Neural progenitor cell (in vitro differentiated cells): ENCODE results near the gene INPP1.

ENCODE experiments used
- EZH2 ChIP-seq: fragments of 200-600 bp; sonication (generic); IDR thresholded peaks from 2 replicates; pipeline ENCODE4 v1.6.1; 2017; ENCODE audit warnings: antibody characterized with exemption, mild to moderate bottlenecking, moderate library complexity
- EZH2phosphoT487 ChIP-seq: fragments of 200-600 bp; sonication (generic); IDR thresholded peaks from 2 replicates; pipeline ENCODE4 v1.6.1; 2017; ENCODE audit warnings: antibody characterized with exemption
- TF ChIP-seq, protein P1 (sequence below): fragments of 200-600 bp; sonication (generic); IDR thresholded peaks from 2 replicates; pipeline ENCODE4 v1.5.1; 2017; ENCODE audit warnings: antibody characterized with exemption, mild to moderate bottlenecking

DNA sequence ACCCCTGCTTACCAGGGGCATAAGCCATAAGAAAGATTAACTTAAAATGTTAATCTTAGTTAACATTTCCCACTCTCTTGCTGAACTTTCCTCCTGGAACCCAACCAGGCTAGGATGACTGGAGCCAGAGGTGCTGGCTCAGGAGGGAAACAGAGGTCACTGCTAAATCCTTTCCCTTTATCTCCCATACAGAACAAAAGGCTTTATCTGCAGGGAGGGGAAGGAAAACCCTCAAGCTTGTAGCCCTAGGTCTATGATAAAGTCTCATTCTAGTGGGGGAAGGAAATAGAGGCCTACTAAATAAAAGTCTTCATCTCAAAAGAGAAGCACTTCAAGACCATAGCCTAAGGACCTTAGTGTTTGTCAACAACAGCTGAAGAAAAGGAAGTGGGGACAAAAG is 42.4 kb upstream of the INPP1 start:
- TF ChIP-seq, protein P1, sequence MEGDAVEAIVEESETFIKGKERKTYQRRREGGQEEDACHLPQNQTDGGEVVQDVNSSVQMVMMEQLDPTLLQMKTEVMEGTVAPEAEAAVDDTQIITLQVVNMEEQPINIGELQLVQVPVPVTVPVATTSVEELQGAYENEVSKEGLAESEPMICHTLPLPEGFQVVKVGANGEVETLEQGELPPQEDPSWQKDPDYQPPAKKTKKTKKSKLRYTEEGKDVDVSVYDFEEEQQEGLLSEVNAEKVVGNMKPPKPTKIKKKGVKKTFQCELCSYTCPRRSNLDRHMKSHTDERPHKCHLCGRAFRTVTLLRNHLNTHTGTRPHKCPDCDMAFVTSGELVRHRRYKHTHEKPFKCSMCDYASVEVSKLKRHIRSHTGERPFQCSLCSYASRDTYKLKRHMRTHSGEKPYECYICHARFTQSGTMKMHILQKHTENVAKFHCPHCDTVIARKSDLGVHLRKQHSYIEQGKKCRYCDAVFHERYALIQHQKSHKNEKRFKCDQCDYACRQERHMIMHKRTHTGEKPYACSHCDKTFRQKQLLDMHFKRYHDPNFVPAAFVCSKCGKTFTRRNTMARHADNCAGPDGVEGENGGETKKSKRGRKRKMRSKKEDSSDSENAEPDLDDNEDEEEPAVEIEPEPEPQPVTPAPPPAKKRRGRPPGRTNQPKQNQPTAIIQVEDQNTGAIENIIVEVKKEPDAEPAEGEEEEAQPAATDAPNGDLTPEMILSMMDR, result no peak
- no peak for TF ChIP-seq EZH2
- TF ChIP-seq EZH2phosphoT487, result no peak
